ENCODE data around the gene LCORL.
A peak's percentile ranks its signal among the peaks of the same experiment; 100 is the strongest.
"Not testable (repeated sequence)": the region's sequence is repeated elsewhere in the genome, so short reads cannot be mapped to it uniquely, and the experiment has no call there.

The LCORL gene

GRCh38 chr4:17850295-17850694, 171.3 kb downstream of the LCORL start:
- not testable (repeated sequence) for H3K9ac ChIP-seq (ENCODE audit: low read length); H3K36me3 ChIP-seq (ENCODE audit: insufficient read depth, low read length); H3K4me1 ChIP-seq (ENCODE audit: insufficient read depth, low read length); H3K27ac ChIP-seq (ENCODE audit: low read depth, low read length); H3K27me3 ChIP-seq (ENCODE audit: control insufficient read depth in 1 of 2, insufficient read depth in 2 of 2, low read length in 2 of 2); H3K9me3 ChIP-seq (ENCODE audit: low read length); H3K4me3 ChIP-seq (ENCODE audit: low read depth in 1 of 2, low read length in 2 of 2)

GRCh38 chr4:17846266-17846665, 175.3 kb downstream of the LCORL start:
- H3K9ac ChIP-seq (ENCODE audit: low read length) = no peak overlapping the region
- H3K9me3 ChIP-seq (ENCODE audit: low read length) = no peaks in the 10 kb centered on the region
- no peak overlapping the region for H3K4me3 ChIP-seq (ENCODE audit: low read depth in 1 of 2, low read length in 2 of 2)
- no peaks in the 10 kb centered on the region for H3K4me1 ChIP-seq (ENCODE audit: insufficient read depth, low read length)
- H3K27me3 ChIP-seq (ENCODE audit: control insufficient read depth in 1 of 2, insufficient read depth in 2 of 2, low read length in 2 of 2) = no peaks in the 10 kb centered on the region
- no peaks in the 10 kb centered on the region for H3K36me3 ChIP-seq (ENCODE audit: insufficient read depth, low read length)
- H3K27ac ChIP-seq (ENCODE audit: low read depth, low read length) = no peak overlapping the region

GRCh38 chr4:17823871-17824669, 197.5 kb downstream of the LCORL start:
- Histone ChIP-seq H3K27me3 (ENCODE audit: control insufficient read depth in 1 of 2, insufficient read depth in 2 of 2, low read length in 2 of 2) (no peaks in the 10 kb centered on the region), H3K36me3 (ENCODE audit: insufficient read depth, low read length) (no peaks in the 10 kb centered on the region), H3K27ac (ENCODE audit: low read depth, low read length) (no peak overlapping the region), H3K4me1 (ENCODE audit: insufficient read depth, low read length) (no peaks in the 10 kb centered on the region), H3K9me3 (ENCODE audit: low read length) (no peaks in the 10 kb centered on the region), H3K4me3 (ENCODE audit: low read depth in 1 of 2, low read length in 2 of 2) (no peak overlapping the region), H3K9ac (ENCODE audit: low read length) (no peak overlapping the region)

GRCh38 chr4:17817027-17817426, 204.5 kb downstream of the LCORL start:
- H3K4me1 ChIP-seq (ENCODE audit: insufficient read depth, low read length) = no peaks in the 10 kb centered on the region
- H3K27me3 ChIP-seq (ENCODE audit: control insufficient read depth in 1 of 2, insufficient read depth in 2 of 2, low read length in 2 of 2) = no peaks in the 10 kb centered on the region
- no peak overlapping the region for H3K27ac ChIP-seq (ENCODE audit: low read depth, low read length)
- H3K9ac ChIP-seq (ENCODE audit: low read length) = no peak overlapping the region
- no peak overlapping the region for H3K4me3 ChIP-seq (ENCODE audit: low read depth in 1 of 2, low read length in 2 of 2)
- H3K9me3 ChIP-seq (ENCODE audit: low read length) = no peaks in the 10 kb centered on the region
- H3K36me3 ChIP-seq (ENCODE audit: insufficient read depth, low read length) = no peaks in the 10 kb centered on the region

- Histone ChIP-seq H3K4me1 (ENCODE audit: insufficient read depth, low read length) (no peaks in the 10 kb centered on the region), H3K27me3 (ENCODE audit: control insufficient read depth in 1 of 2, insufficient read depth in 2 of 2, low read length in 2 of 2) (no peaks in the 10 kb centered on the region), H3K9ac (ENCODE audit: low read length) (no peak overlapping the region), H3K9me3 (ENCODE audit: low read length) (no peaks in the 10 kb centered on the region), H3K27ac (ENCODE audit: low read depth, low read length) (no peak overlapping the region), H3K36me3 (ENCODE audit: insufficient read depth, low read length) (no peaks in the 10 kb centered on the region), H3K4me3 (ENCODE audit: low read depth in 1 of 2, low read length in 2 of 2) (no peak overlapping the region)
These were observed 205.4 kb downstream of the LCORL start for GRCh38 chr4:17816142-17816541.

GRCh38 chr4:17814140-17814539, 207.4 kb downstream of the LCORL start:
- H3K27me3 ChIP-seq (ENCODE audit: control insufficient read depth in 1 of 2, insufficient read depth in 2 of 2, low read length in 2 of 2) = no peaks in the 10 kb centered on the region
- no peak overlapping the region for H3K4me3 ChIP-seq (ENCODE audit: low read depth in 1 of 2, low read length in 2 of 2)
- H3K9me3 ChIP-seq (ENCODE audit: low read length) = no peaks in the 10 kb centered on the region
- H3K4me1 ChIP-seq (ENCODE audit: insufficient read depth, low read length) = peaks cover 6% of the 10 kb centered on the region
- H3K27ac ChIP-seq (ENCODE audit: low read depth, low read length) = no peak overlapping the region
- no peaks in the 10 kb centered on the region for H3K36me3 ChIP-seq (ENCODE audit: insufficient read depth, low read length)
- H3K9ac ChIP-seq (ENCODE audit: low read length) = no peak overlapping the region

GRCh38 chr4:17812801-17813200, 208.8 kb downstream of the LCORL start:
- no peaks in the 10 kb centered on the region for H3K27me3 ChIP-seq (ENCODE audit: control insufficient read depth in 1 of 2, insufficient read depth in 2 of 2, low read length in 2 of 2)
- no peak overlapping the region for H3K9ac ChIP-seq (ENCODE audit: low read length)
- H3K27ac ChIP-seq (ENCODE audit: low read depth, low read length) = no peak overlapping the region
- no peaks in the 10 kb centered on the region for H3K36me3 ChIP-seq (ENCODE audit: insufficient read depth, low read length)
- H3K4me3 ChIP-seq (ENCODE audit: low read depth in 1 of 2, low read length in 2 of 2) = no peak overlapping the region
- H3K9me3 ChIP-seq (ENCODE audit: low read length) = no peaks in the 10 kb centered on the region
- H3K4me1 ChIP-seq (ENCODE audit: insufficient read depth, low read length) = peaks cover 19% of the 10 kb centered on the region

GRCh38 chr4:17812125-17812524, 209.4 kb downstream of the LCORL start:
- Histone ChIP-seq H3K9me3 (ENCODE audit: low read length) (no peaks in the 10 kb centered on the region), H3K4me3 (ENCODE audit: low read depth in 1 of 2, low read length in 2 of 2) (no peak overlapping the region), H3K27ac (ENCODE audit: low read depth, low read length) (no peak overlapping the region), H3K9ac (ENCODE audit: low read length) (no peak overlapping the region), H3K36me3 (ENCODE audit: insufficient read depth, low read length) (no peaks in the 10 kb centered on the region), H3K4me1 (ENCODE audit: insufficient read depth, low read length) (peaks cover 26% of the 10 kb centered on the region), H3K27me3 (ENCODE audit: control insufficient read depth in 1 of 2, insufficient read depth in 2 of 2, low read length in 2 of 2) (no peaks in the 10 kb centered on the region)

GRCh38 chr4:17811078-17811603, 210.4 kb downstream of the LCORL start:
- H3K4me1 ChIP-seq (ENCODE audit: insufficient read depth, low read length) = peaks cover 34% of the 10 kb centered on the region
- no peaks in the 10 kb centered on the region for H3K27me3 ChIP-seq (ENCODE audit: control insufficient read depth in 1 of 2, insufficient read depth in 2 of 2, low read length in 2 of 2)
- H3K9me3 ChIP-seq (ENCODE audit: low read length) = no peaks in the 10 kb centered on the region
- H3K27ac ChIP-seq (ENCODE audit: low read depth, low read length) = no peak overlapping the region
- no peak overlapping the region for H3K9ac ChIP-seq (ENCODE audit: low read length)
- H3K36me3 ChIP-seq (ENCODE audit: insufficient read depth, low read length) = no peaks in the 10 kb centered on the region
- H3K4me3 ChIP-seq (ENCODE audit: low read depth in 1 of 2, low read length in 2 of 2) = peak overlapping the region; percentile 44 to 59

- Histone ChIP-seq H3K4me3 (ENCODE audit: low read depth in 1 of 2, low read length in 2 of 2) (peak within 1 kb of the TSS; percentile 82 to 84), H3K27me3 (ENCODE audit: control insufficient read depth in 1 of 2, insufficient read depth in 2 of 2, low read length in 2 of 2) (no peaks in the 10 kb centered on the region), H3K4me1 (ENCODE audit: insufficient read depth, low read length) (peaks cover 35% of the 10 kb centered on the region), H3K36me3 (ENCODE audit: insufficient read depth, low read length) (no peaks in the 10 kb centered on the region), H3K9ac (ENCODE audit: low read length) (peak within 1 kb of the TSS; percentile 85), H3K9me3 (ENCODE audit: low read length) (no peaks in the 10 kb centered on the region), H3K27ac (ENCODE audit: low read depth, low read length) (peak within 1 kb of the TSS; percentile 94)
These were observed 211.1 kb downstream of the LCORL start, which contains the start of the genes DCAF16 and NCAPG for GRCh38 chr4:17810260-17811077. Gene DCAF16, minus strand, starts transcription at chr4:17810757. Its CDS starts 6,616 bp downstream, at chr4:17804141. Gene NCAPG, plus strand, starts transcription at chr4:17810979. Its CDS starts 99 bp downstream, at chr4:17811078.

GRCh38 chr4:17809667-17810066, 211.9 kb downstream of the LCORL start:
- Histone ChIP-seq H3K36me3 (ENCODE audit: insufficient read depth, low read length) (peaks cover under 1% of the 10 kb centered on the region), H3K9me3 (ENCODE audit: low read length) (no peaks in the 10 kb centered on the region), H3K27me3 (ENCODE audit: control insufficient read depth in 1 of 2, insufficient read depth in 2 of 2, low read length in 2 of 2) (no peaks in the 10 kb centered on the region), H3K4me1 (ENCODE audit: insufficient read depth, low read length) (peaks cover 35% of the 10 kb centered on the region), H3K27ac (ENCODE audit: low read depth, low read length) (peak overlapping the region; percentile 94), H3K9ac (ENCODE audit: low read length) (peak overlapping the region; percentile 85), H3K4me3 (ENCODE audit: low read depth in 1 of 2, low read length in 2 of 2) (peak overlapping the region; percentile 82 to 84)

Measured in muscle layer of colon (tissue), 2 donors.